IMR-90 (cell line): Measurements from ENCODE around the gene YJU2. TPM values are rescaled to one million over a fixed set of nuclear protein-coding genes. Genes with fewer than 3 reads are reported as not detected.
"Not testable (repeated sequence)": the region's sequence is repeated elsewhere in the genome, so short reads cannot be mapped to it uniquely, and the experiment has no call there.

Experiments used
- ATAC-seq: fragments of 200-7000 bp; cut with Tn5 transposase; 2 replicates; pipeline ENCODE4 v1.9.1; 2020; ENCODE audit warnings: low read depth, mild to moderate bottlenecking, moderate library complexity
- BruUV-seq: library from RNA; stranded (reverse); fragments of 400-500 nt; replicated peaks from 2 replicates; lab custom pipeline; 2021; lab: Mats Ljungman, UMichigan
- CTCF ChIA-PET: fragments of 300-600 bp; formaldehyde crosslinking; extraction: SDS; loops from one replicate; lab custom pipeline; 2021; ENCODE audit warnings: antibody characterized with exemption; lab: Yijun Ruan, JAX
- POLR2A ChIA-PET: fragments of 300-600 bp; sonication (Branson Sonifier 250); formaldehyde crosslinking; loops from one replicate; lab custom pipeline; 2022; ENCODE audit warnings: antibody characterized with exemption; ENCODE audit not compliant: unreplicated experiment; lab: Charles Lee
- DNase-seq: peaks from one replicate; pipeline ENCODE4 v3.0.0; 2013
- H2AFZ ChIP-seq: replicated peaks from 2 replicates; pipeline ENCODE3; 2013; ENCODE audit warnings: low read length, mild to moderate bottlenecking; ENCODE audit not compliant: poor library complexity
- H2AK5ac ChIP-seq: 2 replicates; pipeline ENCODE4 v1.6.1; 2013; ENCODE audit warnings: low read depth, low read length, inconsistent platforms
- H2AK9ac ChIP-seq: replicated peaks from 2 replicates; pipeline ENCODE3; 2013; ENCODE audit warnings: mild to moderate bottlenecking, low read depth, low read length, moderate library complexity; ENCODE audit not compliant: poor library complexity
- H2BK120ac ChIP-seq: 2 replicates; pipeline ENCODE4 v1.6.1; 2013; ENCODE audit warnings: low read depth, low read length, inconsistent platforms
- H2BK15ac ChIP-seq: 3 replicates; pipeline ENCODE4 v1.6.1; 2013; ENCODE audit warnings: low read depth, low read length, inconsistent platforms
- H2BK20ac ChIP-seq: 2 replicates; pipeline ENCODE4 v1.6.1; 2013; ENCODE audit warnings: low read depth, mild to moderate bottlenecking, inconsistent platforms, low read length, moderate library complexity
- H2BK5ac ChIP-seq: 2 replicates; pipeline ENCODE4 v1.6.1; 2013; ENCODE audit warnings: mild to moderate bottlenecking, low read depth, low read length, inconsistent platforms; ENCODE audit not compliant: poor library complexity, severe bottlenecking
- H3K14ac ChIP-seq: replicated peaks from 2 replicates; pipeline ENCODE4 v1.6.1; 2013; ENCODE audit warnings: low read depth, low read length, inconsistent platforms
- H3K18ac ChIP-seq: 2 replicates; pipeline ENCODE4 v1.6.1; 2013; ENCODE audit warnings: low read depth, low read length, control low read depth
- H3K23ac ChIP-seq: 2 replicates; pipeline ENCODE4 v1.6.1; 2013; ENCODE audit warnings: low read depth, low read length, inconsistent platforms
- H3K27ac ChIP-seq: 2 replicates; pipeline ENCODE4 v1.5.1; 2013; ENCODE audit warnings: mild to moderate bottlenecking, control low read depth, low read length; ENCODE audit not compliant: insufficient read depth
- H3K27me3 ChIP-seq: 2 replicates; pipeline ENCODE4 v1.6.1; 2013; ENCODE audit warnings: low read length; ENCODE audit not compliant: control insufficient read depth, insufficient read depth
- H3K36me3 ChIP-seq: 2 replicates; pipeline ENCODE4 v1.6.1; 2013; ENCODE audit warnings: low read length, mixed read lengths; ENCODE audit not compliant: control insufficient read depth, insufficient read depth
- H3K4ac ChIP-seq: 2 replicates; pipeline ENCODE4 v1.6.1; 2013; ENCODE audit warnings: low read depth, low read length, inconsistent platforms
- H3K4me1 ChIP-seq: 2 replicates; pipeline ENCODE4 v1.6.1; 2013; ENCODE audit warnings: low read length, mixed read lengths; ENCODE audit not compliant: control insufficient read depth, insufficient read depth
- H3K4me2 ChIP-seq: 2 replicates; pipeline ENCODE4 v1.6.1; 2013; ENCODE audit warnings: low read depth, mild to moderate bottlenecking, control low read depth, low read length, moderate library complexity
- H3K4me3 ChIP-seq: 2 replicates; pipeline ENCODE4 v1.5.1; 2013; ENCODE audit warnings: low read depth, mild to moderate bottlenecking, control low read depth, low read length, moderate library complexity; ENCODE audit not compliant: insufficient read depth
- H3K56ac ChIP-seq: 2 replicates; pipeline ENCODE4 v1.6.1; 2013; ENCODE audit warnings: low read length, inconsistent platforms; ENCODE audit not compliant: insufficient read depth; ENCODE audit errors: extremely low read depth
- H3K79me1 ChIP-seq, 2 experiments: 2 replicates each; pipeline ENCODE4 v1.6.1; 2013; ENCODE audit warnings: low read length in 2 of 2, inconsistent platforms in 1 of 2, low read depth in 1 of 2
- H3K9ac ChIP-seq: 2 replicates; pipeline ENCODE4 v1.6.1; 2013; ENCODE audit warnings: low read depth, low read length, control low read depth
- H3K9me1 ChIP-seq: 2 replicates; pipeline ENCODE4 v1.6.1; 2013; ENCODE audit warnings: low read length, inconsistent platforms; ENCODE audit not compliant: insufficient read depth
- H3K9me3 ChIP-seq: 2 replicates; pipeline ENCODE4 v1.6.1; 2013; ENCODE audit warnings: low read length; ENCODE audit not compliant: control insufficient read depth, insufficient read depth
- H4K20me1 ChIP-seq: 2 replicates; pipeline ENCODE4 v1.6.1; 2013; ENCODE audit warnings: low read length, inconsistent platforms; ENCODE audit not compliant: insufficient read depth
- H4K5ac ChIP-seq: 2 replicates; pipeline ENCODE4 v1.6.1; 2013; ENCODE audit warnings: mild to moderate bottlenecking, low read depth, low read length, control low read depth
- H4K8ac ChIP-seq, 2 experiments: 2 replicates each; pipeline ENCODE4 v1.6.1; 2013; ENCODE audit warnings: low read depth in 2 of 2, low read length in 2 of 2, control low read depth in 1 of 2, inconsistent platforms in 1 of 2
- H4K91ac ChIP-seq: 2 replicates; pipeline ENCODE4 v1.6.1; 2013; ENCODE audit warnings: low read depth, low read length, inconsistent platforms; ENCODE audit not compliant: insufficient read depth
- WGBS, 2 experiments: methylation state at CpG; one replicate each; pipeline versions ENCODE4 v1.1.5 to v1.1.7; 2013; ENCODE audit warnings: missing lambda C conversion rate in 2 of 2; ENCODE audit not compliant: insufficient read length in 1 of 2; ENCODE audit errors: extremely low coverage in 2 of 2; 5-methylcytosine and 5-hydroxymethylcytosine counted together
- dilution Hi-C: fragments of 300-500 bp; cut with HindIII; formaldehyde crosslinking; loops from one replicate; pipeline ENCODE4 v1.14.3; 2018; ENCODE audit warnings: low sequenced_read_pairs; ENCODE audit not compliant: unreplicated experiment
- in situ Hi-C: fragments of 300-500 bp; cut with MboI; formaldehyde crosslinking; loops from 3 replicates; pipeline ENCODE4 v1.14.3; 2019; ENCODE audit warnings: low sequenced_read_pairs, inconsistent platforms, mixed read lengths
- intact Hi-C: fragments of 100-400 bp; cut with micrococcal nuclease; formaldehyde crosslinking; loops from 2 replicates; pipeline ENCODE4 v1.10.0; 2022
- polyA plus RNA-seq, 3 experiments: library from polyadenylated mRNA; depleted of rRNA; stranded (reverse); fragments of >200 nt; gene quantifications; 2 replicates each; pipeline ENCODE4 v1.2.3, GENCODE V29; 2012; ENCODE audit warnings: low replicate concordance in 1 of 3
- total RNA-seq: library from RNA; depleted of rRNA; stranded (reverse); fragments of >200 nt; gene quantifications from 2 replicates; pipeline ENCODE4 v1.2.3, GENCODE V29; 2012

YJU2 gene
- total and polyA plus RNA-seq, 2 of the 4 experiments (the other 2 are of a cell fraction) = 15.6 to 18.9 TPM

DNA sequence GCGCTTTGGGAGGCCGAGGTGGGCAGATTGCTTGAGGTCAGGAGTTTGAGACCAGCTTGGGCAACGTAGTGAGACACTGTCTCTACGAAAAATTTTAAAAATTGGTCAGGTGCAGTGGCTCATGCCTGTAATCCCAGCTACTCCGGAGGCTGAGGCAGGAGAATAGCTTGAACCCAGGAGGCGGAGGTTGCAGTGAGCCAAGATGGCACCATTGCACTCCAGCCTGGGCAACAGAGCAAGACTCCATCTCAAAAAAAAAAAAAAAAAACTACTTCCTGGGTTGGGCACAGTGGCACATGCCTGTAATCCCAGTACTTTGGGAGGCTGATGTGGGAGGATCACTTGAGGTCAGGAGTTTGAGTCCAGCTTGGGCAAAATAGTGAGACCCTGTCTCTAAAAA is 15.4 kb upstream of the YJU2 start:
- peaks cover 10% of the 10 kb centered on the region for H3K27me3 ChIP-seq
- H3K4me1 ChIP-seq, POLR2A ChIA-PET, H3K4ac ChIP-seq, H4K8ac ChIP-seq, dilution Hi-C loops, H3K27ac ChIP-seq, H2BK120ac ChIP-seq, H3K9ac ChIP-seq, ATAC-seq, H2BK5ac ChIP-seq, in situ Hi-C loops, H2BK20ac ChIP-seq, H3K79me1 ChIP-seq, H3K36me3 ChIP-seq, H2AFZ ChIP-seq, intact Hi-C loops, H4K5ac ChIP-seq, DNase-seq, H3K23ac ChIP-seq, H3K9me3 ChIP-seq, H3K56ac ChIP-seq, H4K20me1 ChIP-seq, H2AK5ac ChIP-seq, H4K91ac ChIP-seq, H3K18ac ChIP-seq, BruUV-seq, CTCF ChIA-PET, H2AK9ac ChIP-seq, H3K4me3 ChIP-seq, H3K14ac ChIP-seq, H3K4me2 ChIP-seq, H3K9me1 ChIP-seq, H2BK15ac ChIP-seq: not testable (repeated sequence)
- 82% methylated on average over 3 of the region's 6 CpGs; no CpG with 5 or more reads in 1 of the 2 experiments for WGBS, 2 experiments

DNA sequence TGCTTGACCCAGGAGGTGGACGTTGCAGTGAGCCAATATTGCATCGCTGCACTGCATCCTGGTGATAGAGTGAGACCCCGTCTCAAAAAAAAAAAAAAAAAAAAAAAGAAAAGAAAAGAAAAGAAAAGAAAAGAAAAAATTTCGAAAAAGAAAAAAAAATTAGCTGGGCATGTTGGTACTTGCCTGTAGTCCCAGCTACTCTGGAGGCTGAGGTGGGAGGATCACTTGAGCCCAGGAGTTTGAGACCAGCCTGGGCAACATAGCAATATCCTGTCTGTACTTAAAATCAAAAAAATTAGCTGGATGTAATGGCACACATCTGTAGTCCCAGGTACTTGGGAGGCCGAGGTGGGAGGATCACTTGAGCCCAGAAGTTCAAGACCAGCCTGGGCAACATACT is 14.7 kb upstream of the YJU2 start:
- in situ Hi-C loops, DNase-seq, POLR2A ChIA-PET, H3K27ac ChIP-seq, H2BK20ac ChIP-seq, H2BK15ac ChIP-seq, H3K79me1 ChIP-seq, H3K4ac ChIP-seq, dilution Hi-C loops, H2AK5ac ChIP-seq, CTCF ChIA-PET, H2BK120ac ChIP-seq, BruUV-seq, H3K9ac ChIP-seq, H3K4me3 ChIP-seq, H3K23ac ChIP-seq, H4K5ac ChIP-seq, H4K20me1 ChIP-seq, H3K18ac ChIP-seq, H4K91ac ChIP-seq, H3K4me1 ChIP-seq, intact Hi-C loops, H4K8ac ChIP-seq, H2AFZ ChIP-seq, H2BK5ac ChIP-seq, H3K36me3 ChIP-seq, H2AK9ac ChIP-seq, ATAC-seq, H3K9me3 ChIP-seq, H3K4me2 ChIP-seq, H3K56ac ChIP-seq, H3K9me1 ChIP-seq, H3K14ac ChIP-seq: not testable (repeated sequence)
- WGBS, 2 experiments = 77% methylated on average over 3 of the region's 5 CpGs; no CpG with 5 or more reads in 1 of the 2 experiments
- peaks cover 12% of the 10 kb centered on the region for H3K27me3 ChIP-seq
